Brain microvascular endothelial cell (primary cell): ENCODE data around the gene TCP1.
"Not testable (repeated sequence)": the region's sequence is repeated elsewhere in the genome, so short reads cannot be mapped to it uniquely, and the experiment has no call there.

Experiments used
- DNase-seq: peaks from one replicate; pipeline ENCODE4 v3.0.0-alpha.2; 2020
- H3K27ac ChIP-seq: fragments of 250-450 bp; sonication (Bioruptor Pico); 2 replicates; pipeline ENCODE4 v1.5.1; 2020; ENCODE audit warnings: mild to moderate bottlenecking, moderate library complexity
- H3K27me3 ChIP-seq: fragments of 250-450 bp; sonication (Bioruptor Pico); replicated peaks from 2 replicates; pipeline ENCODE4 v1.5.1; 2020; ENCODE audit warnings: mild to moderate bottlenecking
- H3K36me3 ChIP-seq: fragments of 250-450 bp; sonication (Bioruptor Pico); replicated peaks from 2 replicates; pipeline ENCODE4 v1.5.1; 2020; ENCODE audit warnings: mild to moderate bottlenecking
- H3K4me3 ChIP-seq: 2 replicates; pipeline ENCODE4 v1.5.1; 2011; ENCODE audit warnings: low read depth, mild to moderate bottlenecking, control low read depth, low read length, moderate library complexity
- CTCF ChIP-seq: IDR thresholded peaks from 2 replicates; pipeline ENCODE4 v1.5.1; 2011; ENCODE audit warnings: low read depth, mild to moderate bottlenecking, moderate library complexity, low read length, control low read depth, inconsistent platforms; ENCODE audit errors: missing control alignments
- in situ Hi-C: cut with HindIII; loops from 2 replicates; pipeline ENCODE4 v1.10.0; 2017; ENCODE audit warnings: low sequenced_read_pairs, low pct_ligation_motif_present

Gene TCP1

GRCh38 chr6:159754959-159755914 lies 34.2 kb downstream of the TCP1 start:
- TF ChIP-seq CTCF: no peak
- Histone ChIP-seq H3K27me3 (no peaks in the 10 kb centered on the region), H3K4me3 (no peak overlapping the region), H3K36me3 (peaks cover 27% of the 10 kb centered on the region), H3K27ac (no peak overlapping the region)
- in situ Hi-C loops: no loop called here
- no peak for DNase-seq

- no peak for TF ChIP-seq CTCF
- no peak for DNase-seq
- no peak overlapping the region for H3K27ac ChIP-seq
- H3K4me3 ChIP-seq: no peak overlapping the region
- in situ Hi-C loops: no loop called here
- H3K27me3 ChIP-seq: no peaks in the 10 kb centered on the region
- peaks cover 30% of the 10 kb centered on the region for H3K36me3 ChIP-seq
Measured at GRCh38 chr6:159754401-159754800, 35.0 kb downstream of the TCP1 start.

GRCh38 chr6:159753081-159753872 lies 36.1 kb downstream of the TCP1 start:
- no peak for DNase-seq
- TF ChIP-seq CTCF: no peak
- no peaks in the 10 kb centered on the region for H3K27me3 ChIP-seq
- H3K4me3 ChIP-seq: no peak overlapping the region
- no peak overlapping the region for H3K27ac ChIP-seq
- in situ Hi-C loops: no loop called here
- peaks cover 35% of the 10 kb centered on the region for H3K36me3 ChIP-seq

GRCh38 chr6:159751448-159751847 lies 38.0 kb downstream of the TCP1 start:
- H3K36me3 ChIP-seq: peaks cover 47% of the 10 kb centered on the region
- in situ Hi-C loops: no loop called here
- no peak for TF ChIP-seq CTCF

GRCh38 chr6:159748127-159748526 lies 41.3 kb downstream of the TCP1 start:
- H3K27me3 ChIP-seq, DNase-seq, H3K27ac ChIP-seq, H3K4me3 ChIP-seq, in situ Hi-C loops: not testable (repeated sequence)
- H3K36me3 ChIP-seq: peaks cover 60% of the 10 kb centered on the region

More at GRCh38 chr6:159751448-159751847, 38.0 kb downstream of the TCP1 start:
- Histone ChIP-seq H3K27ac (no peak overlapping the region), H3K4me3 (no peak overlapping the region), H3K27me3 (no peaks in the 10 kb centered on the region)
- no peak for DNase-seq

- in situ Hi-C loops: no loop called here
- H3K4me3 ChIP-seq: no peak overlapping the region
- H3K36me3 ChIP-seq: peaks cover 68% of the 10 kb centered on the region
- no peak for DNase-seq
- TF ChIP-seq CTCF: no peak
- no peaks in the 10 kb centered on the region for H3K27me3 ChIP-seq
- no peak overlapping the region for H3K27ac ChIP-seq
Measured at GRCh38 chr6:159746759-159747158, 42.6 kb downstream of the TCP1 start.
